Panc1 (cell line): ENCODE data around the gene DENND11. TPM values are rescaled to one million over a fixed set of nuclear protein-coding genes. Genes with fewer than 3 reads are reported as not detected.
"Not testable (repeated sequence)": the region's sequence is repeated elsewhere in the genome, so short reads cannot be mapped to it uniquely, and the experiment has no call there.

Experiments
- ATAC-seq: fragments of 200-7000 bp; cut with Tn5 transposase; 2 replicates; pipeline ENCODE4 v1.9.1; 2020; ENCODE audit warnings: mild to moderate bottlenecking, moderate library complexity
- BruUV-seq: library from RNA; stranded (reverse); fragments of 400-500 nt; replicated peaks from 2 replicates; lab custom pipeline; 2021; lab: Mats Ljungman, UMichigan
- CTCF ChIA-PET: fragments of 300-600 bp; sonication (Branson Sonifier 250); formaldehyde crosslinking; loops from one replicate; lab custom pipeline; 2022; ENCODE audit warnings: antibody characterized with exemption; lab: Charles Lee
- POLR2A ChIA-PET: fragments of 300-600 bp; sonication (Branson Sonifier 250); formaldehyde crosslinking; loops from one replicate; lab custom pipeline; 2022; ENCODE audit warnings: antibody characterized with exemption; lab: Charles Lee
- DNase-seq: peaks from one replicate; pipeline ENCODE4 v3.0.0-alpha.2; 2010; ENCODE audit warnings: low read depth, low spot score
- H3K27ac ChIP-seq: 2 replicates; pipeline ENCODE4 v1.5.1; 2011; ENCODE audit warnings: mild to moderate bottlenecking, low read length, inconsistent platforms
- H3K27me3 ChIP-seq: fragments of 200-500 bp; sonication (Bioruptor generic); 2 replicates; pipeline ENCODE4 v1.6.0; 2014; ENCODE audit warnings: low read length, inconsistent platforms; ENCODE audit not compliant: control insufficient read depth, insufficient read depth
- H3K36me3 ChIP-seq: fragments of 200-500 bp; sonication (Bioruptor generic); 2 replicates; pipeline ENCODE4 v1.5.1; 2014; ENCODE audit warnings: inconsistent platforms, mild to moderate bottlenecking, low read length, moderate library complexity; ENCODE audit not compliant: control insufficient read depth, insufficient read depth
- H3K4me1 ChIP-seq: 2 replicates; pipeline ENCODE4 v1.5.1; 2011; ENCODE audit warnings: inconsistent platforms, mild to moderate bottlenecking, low read length, moderate library complexity; ENCODE audit not compliant: control insufficient read depth, insufficient read depth
- H3K4me3 ChIP-seq, 2 experiments: 2 replicates each; pipeline ENCODE4 v1.5.1; 2011 to 2012; ENCODE audit warnings: low read depth in 2 of 2, low read length in 2 of 2, mild to moderate bottlenecking in 2 of 2, inconsistent platforms in 1 of 2, moderate library complexity in 1 of 2
- H3K9me3 ChIP-seq: fragments of 200-500 bp; sonication (Bioruptor generic); 2 replicates; pipeline ENCODE4 v1.5.1; 2014; ENCODE audit warnings: low read depth, mild to moderate bottlenecking, inconsistent platforms, low read length, moderate library complexity; ENCODE audit not compliant: control insufficient read depth, insufficient read depth
- CTCF ChIP-seq: fragments of 450-650 bp; IDR thresholded peaks from 2 replicates; pipeline ENCODE4 v1.5.1; 2017; ENCODE audit warnings: mild to moderate bottlenecking
- POLR2AphosphoS5 ChIP-seq: IDR thresholded peaks from 2 replicates; pipeline ENCODE4 v1.6.1; 2012; ENCODE audit warnings: mild to moderate bottlenecking, low read depth, low read length, moderate library complexity
- REST ChIP-seq, 2 experiments: IDR thresholded peaks; 2 replicates each; pipeline ENCODE4 v1.6.1; 2011 to 2012; ENCODE audit warnings: low read depth in 2 of 2, control low read depth in 1 of 2, low read length in 1 of 2, mild to moderate bottlenecking in 1 of 2, moderate library complexity in 1 of 2; ENCODE audit not compliant: insufficient read depth in 1 of 2
- SIN3A ChIP-seq: IDR thresholded peaks from 2 replicates; pipeline ENCODE4 v1.6.1; 2012; ENCODE audit warnings: low read depth, mild to moderate bottlenecking, low read length, moderate library complexity, borderline replicate concordance; ENCODE audit not compliant: insufficient read depth
- TCF7L2 ChIP-seq: IDR thresholded peaks from 2 replicates; pipeline ENCODE4 v1.6.1; 2011; ENCODE audit warnings: mild to moderate bottlenecking, low read depth, low read length, inconsistent platforms
- in situ Hi-C: cut with HindIII; loops from 2 replicates; pipeline ENCODE4 v1.10.0; 2016; ENCODE audit warnings: low sequenced_read_pairs, low pct_unique_long_range_greater_than_20kb
- intact Hi-C: fragments of 100-400 bp; cut with micrococcal nuclease; formaldehyde crosslinking; loops from one replicate; pipeline ENCODE4 v1.10.0; 2022; ENCODE audit not compliant: unreplicated experiment
- total RNA-seq: library from RNA; stranded (reverse); gene quantifications from one replicate; pipeline ENCODE4 v1.2.1, GENCODE V29; 2021; ENCODE audit not compliant: unreplicated experiment

DENND11 gene
- total RNA-seq, 1 experiment from 2014 or later, result 10.4 TPM

DNA sequence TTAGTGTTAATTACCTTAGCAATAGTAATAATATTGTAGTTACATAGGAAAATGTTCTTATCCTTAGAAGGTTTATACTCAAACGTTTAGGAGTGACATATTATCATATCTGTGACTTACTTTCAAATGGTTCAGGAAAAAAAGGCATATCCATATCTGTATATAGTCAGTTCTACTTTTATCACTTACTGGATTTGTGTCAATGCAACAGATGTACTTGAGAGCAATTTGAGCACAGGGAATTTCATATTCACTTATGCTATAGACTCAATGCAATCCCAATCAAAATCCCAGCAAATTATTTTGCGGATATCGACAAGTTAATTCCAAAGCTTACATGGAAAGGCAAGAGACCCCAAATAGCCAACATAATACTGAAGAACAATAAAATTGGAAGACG, 10.0 kb downstream of the DENND11 start:
- ChIA-PET CTCF (no interaction called here), POLR2A (no interaction called here)
- no peaks in the 10 kb centered on the region for H3K36me3 ChIP-seq
- no peaks in the 10 kb centered on the region for H3K9me3 ChIP-seq
- DNase-seq (no peak), ATAC-seq (no peak)
- no peak overlapping the region for H3K4me3 ChIP-seq
- in situ Hi-C loops (no loop called here), intact Hi-C loops (no loop called here)
- no peaks in the 10 kb centered on the region for H3K27me3 ChIP-seq
- H3K4me1 ChIP-seq, result peaks cover 9% of the 10 kb centered on the region; the same call in 1 of the 2 replicates
- H3K27ac ChIP-seq, result no peak overlapping the region
- BruUV-seq, result no TSS peak
- TF ChIP-seq CTCF (no peak), TCF7L2 (no peak), REST (IDR thresholded peaks at IDR 0.05; ENCODE audit: insufficient read depth in 1 of 2, low read depth in 2 of 2, low read length in 1 of 2) (no peak), POLR2AphosphoS5 (no peak), SIN3A (no peak)

DNA sequence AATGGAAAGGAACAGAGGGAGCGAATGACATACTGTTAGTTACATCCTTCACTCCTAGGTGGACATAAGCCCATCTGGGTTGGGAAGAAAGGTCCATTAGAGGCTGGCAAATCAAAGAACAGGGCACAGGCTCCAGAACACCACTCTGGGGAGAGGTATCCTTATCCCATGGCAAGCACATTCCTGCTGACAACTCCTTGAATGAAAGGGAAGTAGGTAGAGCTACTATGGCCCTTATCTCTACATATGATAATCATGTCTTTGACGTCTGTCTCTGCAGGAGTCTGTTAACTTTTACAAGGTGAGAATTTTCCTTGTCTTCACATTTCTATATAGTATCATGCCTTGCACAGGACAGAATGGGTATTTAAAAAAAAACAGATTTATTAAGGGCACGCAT, 10.4 kb downstream of the DENND11 start:
- ChIA-PET CTCF (no interaction called here), POLR2A (no interaction called here)
- Histone ChIP-seq H3K27ac (no peak overlapping the region), H3K4me1 (peaks cover 9% of the 10 kb centered on the region; the same call in 1 of the 2 replicates), H3K9me3 (no peaks in the 10 kb centered on the region), H3K27me3 (no peaks in the 10 kb centered on the region), H3K36me3 (no peaks in the 10 kb centered on the region), H3K4me3 (no peak overlapping the region)
- in situ Hi-C loops, result no loop called here
- TF ChIP-seq SIN3A (no peak), POLR2AphosphoS5 (no peak), CTCF (no peak), TCF7L2 (no peak), REST (IDR thresholded peaks at IDR 0.05; ENCODE audit: insufficient read depth in 1 of 2, low read depth in 2 of 2, low read length in 1 of 2) (no peak)
- no TSS peak for BruUV-seq
- ATAC-seq (no peak), DNase-seq (no peak)
- intact Hi-C loops, result no loop called here

GRCh38 chr7:141689072-141689825, 12.7 kb downstream of the DENND11 start:
- POLR2A ChIA-PET, H3K36me3 ChIP-seq, in situ Hi-C loops, BruUV-seq, ATAC-seq, H3K9me3 ChIP-seq, DNase-seq, intact Hi-C loops, H3K4me1 ChIP-seq, H3K27ac ChIP-seq, CTCF ChIA-PET, H3K27me3 ChIP-seq, H3K4me3 ChIP-seq: not testable (repeated sequence)
